DOHH2 (cell line): ENCODE measurements around the gene SNAP29.

Experiments used
- H3F3A ChIP-seq: fragments of 200-600 bp; sonication (generic), shearing (Covaris generic); 2 replicates; pipeline ENCODE4 v1.6.0; 2016; ENCODE audit warnings: antibody characterized with exemption, mild to moderate bottlenecking; ENCODE audit not compliant: control insufficient read depth, insufficient read depth
- H3K27ac ChIP-seq: fragments of 200-600 bp; sonication (generic); 2 replicates; pipeline ENCODE4 v1.5.1; 2014; ENCODE audit warnings: low read depth, mild to moderate bottlenecking, low read length, moderate library complexity
- H3K27me3 ChIP-seq: fragments of 200-600 bp; sonication (generic); 2 replicates; pipeline ENCODE4 v1.6.1; 2014; ENCODE audit warnings: mild to moderate bottlenecking, low read length, mixed read lengths; ENCODE audit not compliant: control insufficient read depth
- H3K36me3 ChIP-seq: fragments of 200-600 bp; sonication (generic); 2 replicates; pipeline ENCODE4 v1.6.1; 2014; ENCODE audit warnings: mild to moderate bottlenecking, low read length, moderate library complexity, mixed read lengths; ENCODE audit not compliant: control insufficient read depth
- H3K4me1 ChIP-seq: fragments of 200-600 bp; sonication (generic); 2 replicates; pipeline ENCODE4 v1.6.1; 2014; ENCODE audit warnings: mild to moderate bottlenecking, low read length, mixed read lengths; ENCODE audit not compliant: control insufficient read depth
- H3K4me2 ChIP-seq: fragments of 200-600 bp; sonication (generic); 2 replicates; pipeline ENCODE4 v1.6.0; 2014; ENCODE audit warnings: mild to moderate bottlenecking, low read length, moderate library complexity
- H3K4me3 ChIP-seq: fragments of 200-600 bp; sonication (generic); 2 replicates; pipeline ENCODE4 v1.5.1; 2014; ENCODE audit warnings: mild to moderate bottlenecking, low read length, mixed read lengths
- H3K79me2 ChIP-seq: fragments of 200-600 bp; sonication (generic); 2 replicates; pipeline ENCODE4 v1.6.1; 2014; ENCODE audit warnings: mild to moderate bottlenecking, low read length, mixed read lengths; ENCODE audit not compliant: control insufficient read depth
- H3K9me2 ChIP-seq: fragments of 200-600 bp; sonication (generic); replicated peaks from 2 replicates; pipeline ENCODE4 v1.6.1; 2014; ENCODE audit warnings: mild to moderate bottlenecking, low read length, mixed read lengths; ENCODE audit not compliant: control insufficient read depth
- H3K9me3 ChIP-seq: fragments of 200-600 bp; sonication (generic); 2 replicates; pipeline ENCODE4 v1.6.1; 2014; ENCODE audit warnings: antibody characterized with exemption, low read length, mixed read lengths; ENCODE audit not compliant: control insufficient read depth, insufficient read depth
- H4K20me1 ChIP-seq: fragments of 200-600 bp; sonication (generic); 2 replicates; pipeline ENCODE4 v1.6.0; 2014; ENCODE audit warnings: low read depth, mild to moderate bottlenecking, antibody characterized with exemption, low read length, moderate library complexity; ENCODE audit not compliant: control insufficient read depth, insufficient read depth
- EZH2phosphoT487 ChIP-seq: fragments of 200-600 bp; sonication (generic); IDR thresholded peaks from 2 replicates; pipeline ENCODE4 v1.6.1; 2017; ENCODE audit warnings: borderline replicate concordance, mild to moderate bottlenecking, antibody characterized with exemption, low read length, moderate library complexity, mixed read lengths
- TF ChIP-seq, protein P1 (sequence below): fragments of 200-600 bp; sonication (generic); IDR thresholded peaks from one replicate; pipeline ENCODE4 v1.5.1; 2014; ENCODE audit warnings: antibody characterized with exemption, mild to moderate bottlenecking, low read depth, low read length; ENCODE audit not compliant: poor library complexity, severe bottlenecking

Gene SNAP29

DNA sequence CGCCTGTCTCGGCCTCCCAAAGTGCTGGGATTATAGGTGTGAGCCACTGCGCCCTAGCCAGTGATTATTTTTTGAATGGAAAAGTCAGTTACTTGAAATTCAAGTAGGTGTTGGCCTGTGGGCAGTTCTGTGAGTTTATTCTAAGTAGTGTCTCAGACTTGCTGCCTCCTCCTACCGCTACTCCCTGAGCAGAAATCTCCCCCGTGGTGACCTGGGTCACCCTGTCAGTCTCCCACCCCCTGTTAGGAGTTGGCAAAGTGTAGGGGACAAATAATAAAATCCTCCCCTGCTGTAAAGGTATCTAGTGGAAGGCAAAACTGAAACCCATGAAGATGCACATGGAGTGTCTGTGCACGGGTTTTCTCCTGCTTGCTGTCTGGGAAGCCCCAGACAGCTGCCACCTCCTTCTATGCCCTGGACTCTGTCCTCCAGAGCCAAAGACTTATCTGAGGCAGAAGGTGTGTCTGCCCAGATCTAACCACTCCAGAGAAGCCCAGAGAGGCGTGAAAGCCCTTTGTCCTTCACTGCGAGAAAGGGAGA lies 26.3 kb downstream of the SNAP29 start:
- Histone ChIP-seq H3K9me3 (no peaks in the 10 kb centered on the region), H3K36me3 (peaks cover 46% of the 10 kb centered on the region), H4K20me1 (no peaks in the 10 kb centered on the region), H3K79me2 (no peaks in the 10 kb centered on the region), H3K4me2 (no peak overlapping the region), H3K27ac (no peak overlapping the region), H3K27me3 (no peaks in the 10 kb centered on the region), H3K9me2 (no peaks in the 10 kb centered on the region), H3F3A (no peaks in the 10 kb centered on the region), H3K4me1 (no peaks in the 10 kb centered on the region), H3K4me3 (no peak overlapping the region)
- no peak for TF ChIP-seq EZH2phosphoT487
- TF ChIP-seq, protein P1, sequence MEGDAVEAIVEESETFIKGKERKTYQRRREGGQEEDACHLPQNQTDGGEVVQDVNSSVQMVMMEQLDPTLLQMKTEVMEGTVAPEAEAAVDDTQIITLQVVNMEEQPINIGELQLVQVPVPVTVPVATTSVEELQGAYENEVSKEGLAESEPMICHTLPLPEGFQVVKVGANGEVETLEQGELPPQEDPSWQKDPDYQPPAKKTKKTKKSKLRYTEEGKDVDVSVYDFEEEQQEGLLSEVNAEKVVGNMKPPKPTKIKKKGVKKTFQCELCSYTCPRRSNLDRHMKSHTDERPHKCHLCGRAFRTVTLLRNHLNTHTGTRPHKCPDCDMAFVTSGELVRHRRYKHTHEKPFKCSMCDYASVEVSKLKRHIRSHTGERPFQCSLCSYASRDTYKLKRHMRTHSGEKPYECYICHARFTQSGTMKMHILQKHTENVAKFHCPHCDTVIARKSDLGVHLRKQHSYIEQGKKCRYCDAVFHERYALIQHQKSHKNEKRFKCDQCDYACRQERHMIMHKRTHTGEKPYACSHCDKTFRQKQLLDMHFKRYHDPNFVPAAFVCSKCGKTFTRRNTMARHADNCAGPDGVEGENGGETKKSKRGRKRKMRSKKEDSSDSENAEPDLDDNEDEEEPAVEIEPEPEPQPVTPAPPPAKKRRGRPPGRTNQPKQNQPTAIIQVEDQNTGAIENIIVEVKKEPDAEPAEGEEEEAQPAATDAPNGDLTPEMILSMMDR = no peak

GRCh38 chr22:20885557-20886323 lies 26.9 kb downstream of the SNAP29 start:
- no peak overlapping the region for H3K27ac ChIP-seq

DNA sequence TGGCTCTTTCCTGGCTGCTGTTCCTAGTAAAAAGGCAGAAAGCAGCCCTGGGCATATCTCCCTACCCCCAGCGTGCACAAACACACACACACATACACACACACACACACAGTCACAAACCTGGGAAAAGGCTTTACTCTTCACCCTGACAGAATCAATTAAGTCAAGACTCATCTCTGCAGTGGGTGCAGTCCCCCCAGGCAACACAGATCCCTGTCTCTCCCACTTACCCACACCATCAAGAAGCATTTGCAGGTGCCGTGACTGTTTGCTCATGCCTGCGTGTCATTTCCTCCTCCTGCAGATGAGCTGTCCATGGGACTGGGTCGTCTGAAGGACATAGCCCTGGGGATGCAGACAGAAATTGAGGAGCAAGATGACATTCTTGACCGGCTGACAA lies 28.6 kb downstream of the SNAP29 start:
- no peaks in the 10 kb centered on the region for H3K27me3 ChIP-seq
- TF ChIP-seq EZH2phosphoT487 = no peak
- TF ChIP-seq, protein P1 = no peak
- no peaks in the 10 kb centered on the region for H3K9me2 ChIP-seq
- no peaks in the 10 kb centered on the region for H3K9me3 ChIP-seq
- no peak overlapping the region for H3K4me2 ChIP-seq
- no peaks in the 10 kb centered on the region for H3K79me2 ChIP-seq
- no peak overlapping the region for H3K4me3 ChIP-seq
- H4K20me1 ChIP-seq = no peaks in the 10 kb centered on the region
- H3F3A ChIP-seq = no peaks in the 10 kb centered on the region
- H3K36me3 ChIP-seq = peaks cover 34% of the 10 kb centered on the region
- H3K4me1 ChIP-seq = no peaks in the 10 kb centered on the region
- H3K27ac ChIP-seq = no peak overlapping the region

More at GRCh38 chr22:20885557-20886323, 26.9 kb downstream of the SNAP29 start:
- Histone ChIP-seq H4K20me1 (no peaks in the 10 kb centered on the region), H3K9me3 (no peaks in the 10 kb centered on the region), H3K27me3 (no peaks in the 10 kb centered on the region), H3K4me1 (no peaks in the 10 kb centered on the region), H3K4me3 (no peak overlapping the region), H3K9me2 (no peaks in the 10 kb centered on the region), H3K79me2 (no peaks in the 10 kb centered on the region), H3F3A (no peaks in the 10 kb centered on the region), H3K4me2 (no peak overlapping the region), H3K36me3 (peaks cover 45% of the 10 kb centered on the region)
- TF ChIP-seq, protein P1 = peak; percentile 77
- no peak for TF ChIP-seq EZH2phosphoT487
